Measurements from ENCODE around the gene HS1BP3. TPM values are rescaled to one million over a fixed set of nuclear protein-coding genes. Genes with fewer than 3 reads are reported as not detected.

Gene HS1BP3
- total and polyA plus RNA-seq, 2 of the 13 experiments (the other 11 are each of a cell fraction or from before 2014, with no cell fraction given), result 15.2 to 22.0 TPM

- Histone ChIP-seq H3K4me3 (replicated peaks in 1 of 3; ENCODE audit: insufficient read depth in 1 of 3, low read depth in 2 of 3, low read length in 3 of 3) (peak overlapping the region in 1 of 3 experiments; percentile 20; a peak in 1 of 6 replicates), H3K4me2 (ENCODE audit: low read depth, low read length) (peak overlapping the region; percentile 74), H2AFZ (ENCODE audit: low read length) (no peak overlapping the region), H4K20me1 (ENCODE audit: insufficient read depth, low read length) (no peaks in the 10 kb centered on the region), H3K4me1 (ENCODE audit: insufficient read depth, low read length) (peaks cover 96% of the 10 kb centered on the region), H3K27ac (ENCODE audit: extremely low read length, insufficient read depth, low read length) (peak overlapping the region; percentile 97), H3K9ac (ENCODE audit: insufficient read depth, low read depth, low read length) (peak overlapping the region; percentile 81), H3K9me3 (ENCODE audit: low read length) (no peaks in the 10 kb centered on the region), H3K79me2 (ENCODE audit: insufficient read depth, low read length) (peaks cover 44% of the 10 kb centered on the region), H3K27me3 (ENCODE audit: control insufficient read depth in 1 of 2, insufficient read depth in 2 of 2, low read length in 2 of 2) (no peaks in the 10 kb centered on the region; a peak in 1 of 5 replicates), H3K36me3 (replicated peaks in 1 of 2; ENCODE audit: control insufficient read depth in 1 of 2, insufficient read depth in 2 of 2, low read length in 2 of 2) (no peaks in the 10 kb centered on the region)
- intact Hi-C loops (cut with micrococcal nuclease; ENCODE audit: unreplicated experiment), result loop anchor here (10.0 kb wide), 1 partner anchor 408 kb away; no protein-coding TSS in a partner anchor
- CTCF ChIA-PET (ENCODE audit: low intra/inter-chr PET ratio, low total read pairs), result interaction anchor here (1.0 kb wide), 1 partner anchor 157 kb away, joined by 3 read pairs; no protein-coding TSS in a partner anchor
- POLR2A ChIA-PET, result interaction anchor here (0.7 to 36.8 kb wide), 32 partner anchors 10 to 474 kb away, joined by 3 to 1537 read pairs (median 6); partner anchors contain the start of genes HS1BP3, RHOB and SDC1
- in situ Hi-C loops (cut with HindIII; ENCODE audit: extremely low pct_ligation_motif_present, low pct_unique_long_range_greater_than_20kb), result no loop called here
- TSS peak; percentile 27 for BruUV-seq (replicated peaks)
- FAIRE-seq (no peak), DNase-seq (ENCODE audit: low spot score) (no peak), ATAC-seq (no peak)
- 67% methylated on average over 4 of the region's 4 CpGs for WGBS (ENCODE audit: low lambda C conversion rate)
- TF ChIP-seq CHD2 (IDR thresholded peaks at IDR 0.05; ENCODE audit: low read depth, low read length) (no peak), TEAD2 (CRISPR knock-in tag; IDR thresholded peaks at IDR 0.05) (no peak), DDIT3 (CRISPR knock-in tag; IDR thresholded peaks at IDR 0.05) (0 out of 2 replicates have a peak, but pooled peaks have one; percentile 5), ZKSCAN5 (CRISPR knock-in tag; IDR thresholded peaks at IDR 0.05) (no peak), U2AF1 (optimal IDR thresholded peaks at IDR 0.05; ENCODE audit: low read depth, low read length) (no peak), ZNF567 (CRISPR knock-in tag; IDR thresholded peaks at IDR 0.05; ENCODE audit: borderline replicate concordance) (no peak), PAX8 (CRISPR knock-in tag; IDR thresholded peaks at IDR 0.05; ENCODE audit: borderline replicate concordance) (peak; percentile 52; the same call in 1 of the 2 replicates), ZNF280D (CRISPR knock-in tag; IDR thresholded peaks at IDR 0.05) (0 out of 2 replicates have a peak, but pooled peaks have one; percentile 23), PCBP2 (optimal IDR thresholded peaks at IDR 0.05; ENCODE audit: low read depth, low read length, poor library complexity, severe bottlenecking) (no peak), ZC3H13 (CRISPR knock-in tag; IDR thresholded peaks at IDR 0.05) (peak; percentile 17; the same call in 1 of the 2 replicates), ZBTB49 (CRISPR knock-in tag; IDR thresholded peaks at IDR 0.05; ENCODE audit: borderline replicate concordance) (peak; percentile 12; the same call in 1 of the 2 replicates), BCL6 (CRISPR knock-in tag; IDR thresholded peaks at IDR 0.05) (no peak), FOXP4 (CRISPR knock-in tag; IDR thresholded peaks at IDR 0.05) (no peak)
Measured at GRCh38 chr2:20596193-20596972, 54.5 kb downstream of the HS1BP3 start.

Measured in HepG2 (cell line).